GM19455 (cell line): Measurements from ENCODE around the gene PRTN3.

Experiments used
- ATAC-seq: cut with Tn5 transposase; IDR thresholded peaks from one replicate; pipeline ENCODE4 v1.9.1; 2021; ENCODE audit not compliant: unreplicated experiment

The PRTN3 gene

GRCh38 chr19:861756-862580 lies 21.2 kb downstream of the PRTN3 start:
- ATAC-seq, result no peak

- ATAC-seq, result no peak
Observed at GRCh38 chr19:862581-863314, 21.9 kb downstream of the PRTN3 start.

DNA sequence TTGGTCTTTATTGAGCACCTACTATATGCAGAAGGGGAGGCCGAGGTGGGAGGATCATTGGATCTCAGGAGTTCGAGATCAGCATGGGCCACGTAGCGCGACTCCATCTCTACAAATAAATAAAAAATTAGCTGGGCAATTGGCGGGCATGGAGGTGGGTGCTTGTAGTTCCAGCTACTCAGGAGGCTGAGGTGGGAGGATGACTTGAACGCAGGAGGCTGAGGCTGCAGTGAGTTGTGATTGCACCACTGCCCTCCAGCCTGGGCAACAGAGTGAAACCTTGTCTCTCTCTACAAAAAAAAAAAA lies 22.5 kb downstream of the PRTN3 start:
- no peak for ATAC-seq

- ATAC-seq, result no peak
Observed at GRCh38 chr19:866769-867300, 26.0 kb downstream of the PRTN3 start.

- ATAC-seq, result no peak
Observed at GRCh38 chr19:867301-867793, 26.5 kb downstream of the PRTN3 start.

DNA sequence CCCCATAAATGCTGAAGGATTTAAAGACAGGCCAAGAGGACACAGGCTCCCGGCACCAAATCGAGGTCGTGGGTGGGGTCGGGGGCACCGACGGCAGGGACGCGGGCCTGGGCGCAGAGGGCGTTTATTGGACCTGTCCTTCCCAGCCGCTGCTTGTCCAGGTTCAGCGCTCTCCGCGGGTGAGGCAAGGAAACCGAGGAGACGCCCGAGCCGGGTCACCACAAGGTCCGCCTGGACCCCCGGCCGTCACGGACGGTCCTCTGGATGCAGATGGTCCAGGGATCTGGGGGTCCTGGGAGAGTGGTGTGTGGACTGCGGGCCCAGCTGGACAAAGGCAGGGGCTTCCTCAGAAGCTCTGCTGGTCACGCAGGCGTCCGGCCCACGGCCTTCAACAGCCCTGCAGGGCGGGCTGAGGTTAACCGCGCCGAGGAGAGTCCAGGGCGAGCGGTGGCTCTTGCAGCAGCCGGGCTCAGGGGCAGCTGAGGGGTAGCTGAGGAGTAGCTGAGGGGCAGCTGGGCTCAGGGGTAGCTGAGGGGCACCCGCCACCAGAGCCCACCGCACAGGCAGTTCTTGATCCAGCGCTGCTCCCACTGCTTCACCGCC lies 27.2 kb downstream of the PRTN3 start:
- no peak for ATAC-seq

DNA sequence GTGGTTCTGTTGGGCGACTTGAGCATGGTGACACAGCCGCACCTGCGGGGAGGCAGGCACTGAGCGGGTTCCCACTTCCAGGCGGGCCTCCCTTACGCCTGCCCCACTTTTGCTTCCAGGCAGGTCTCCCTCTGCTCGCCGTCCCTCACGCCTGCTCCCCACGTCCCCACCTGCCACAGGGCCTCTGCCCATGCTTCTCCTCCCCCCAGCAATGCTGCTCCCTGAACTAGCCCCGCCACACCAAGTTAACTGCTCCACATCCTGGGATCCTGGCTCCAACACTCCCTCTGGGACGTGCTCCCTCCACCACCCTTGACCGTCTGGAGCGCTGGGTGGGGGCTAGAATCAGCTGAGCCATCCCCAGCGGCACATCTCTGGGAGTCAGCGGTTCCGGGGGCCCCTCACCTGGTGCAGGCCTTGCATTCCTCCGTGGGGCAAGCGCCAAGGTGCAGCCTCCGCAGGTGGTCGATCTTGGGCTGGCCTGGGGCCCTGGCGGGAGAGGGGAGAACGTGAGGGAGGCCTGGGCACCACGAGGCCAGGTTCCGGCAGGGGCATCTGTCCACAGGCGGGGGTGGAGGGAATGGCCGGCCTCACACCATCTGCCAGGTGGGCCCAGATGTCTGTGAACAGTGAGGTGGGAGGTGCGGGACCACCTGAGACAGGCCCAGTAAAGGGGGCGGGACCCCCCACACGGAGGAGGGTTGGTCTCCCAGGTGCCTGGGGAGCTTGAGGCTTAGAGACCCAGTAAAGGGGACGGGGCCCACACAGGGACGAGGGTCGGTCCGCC lies 27.9 kb downstream of the PRTN3 start:
- no peak for ATAC-seq

- ATAC-seq, result no peak
Observed at GRCh38 chr19:869245-870177, 28.7 kb downstream of the PRTN3 start.

GRCh38 chr19:870314-870713 lies 29.5 kb downstream of the PRTN3 start:
- ATAC-seq, result no peak

DNA sequence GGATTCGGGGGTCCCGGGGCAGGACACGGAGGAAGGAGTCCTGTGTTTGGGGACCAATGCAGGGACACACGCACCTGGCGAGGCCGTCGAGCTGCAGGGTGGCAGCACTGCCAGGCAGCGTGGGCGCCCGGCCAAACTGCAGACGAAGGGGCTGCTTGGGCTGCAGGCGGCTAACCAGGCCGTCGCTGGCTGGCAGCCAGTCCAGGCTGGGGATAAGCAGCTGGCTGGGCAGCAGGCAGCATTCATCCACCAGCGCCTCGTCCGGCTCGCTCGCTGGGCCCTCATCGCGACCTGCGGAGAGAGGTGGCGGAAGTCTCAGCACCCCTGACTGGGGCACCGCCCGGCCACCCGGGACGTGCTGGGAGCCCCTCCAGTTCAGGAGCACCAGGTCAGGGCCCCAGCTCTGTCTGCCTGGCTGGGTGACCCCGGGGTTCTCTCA lies 30.2 kb downstream of the PRTN3 start:
- no peak for ATAC-seq

DNA sequence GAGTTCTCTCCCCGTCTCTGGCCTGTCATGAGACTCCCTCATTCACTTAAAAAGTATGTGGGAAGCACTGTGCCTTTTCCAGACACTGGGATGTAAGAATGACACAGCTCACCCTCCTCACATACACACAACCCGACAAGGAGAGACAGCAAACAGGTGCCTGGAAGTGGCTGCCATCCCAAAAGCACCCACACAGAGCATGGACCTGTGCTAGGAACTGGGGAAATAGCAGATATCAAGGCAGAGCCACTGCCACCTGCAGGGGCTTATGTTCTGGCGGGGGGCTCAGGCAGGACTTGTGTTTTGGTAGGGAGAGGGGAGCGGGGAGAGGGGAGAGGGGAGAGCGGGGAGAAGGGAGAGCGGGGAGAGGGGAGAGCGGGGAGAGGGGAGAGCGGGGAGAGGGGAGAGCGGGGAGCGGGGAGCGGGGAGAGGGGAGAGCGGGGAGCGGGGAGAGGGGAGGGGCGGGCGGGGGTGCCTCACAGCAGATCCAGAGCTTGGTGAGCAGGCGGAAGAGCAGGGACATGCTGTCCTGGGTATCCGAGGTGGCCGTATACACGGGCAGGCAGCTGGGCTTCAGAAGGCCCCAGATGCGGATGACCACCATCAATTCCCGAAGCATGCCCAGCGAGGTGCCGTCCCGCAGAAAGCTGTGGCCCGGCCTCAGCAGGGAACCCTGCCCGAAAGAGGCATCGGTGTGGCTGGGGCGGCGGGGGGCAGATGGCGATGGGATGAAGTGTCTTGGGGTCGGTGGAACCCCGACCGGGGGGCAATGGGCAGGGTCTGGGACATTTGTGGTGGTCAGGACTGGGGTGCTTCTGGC lies 30.9 kb downstream of the PRTN3 start:
- ATAC-seq, result no peak

- peak; percentile 41 for ATAC-seq
Observed at GRCh38 chr19:872266-872951, 31.6 kb downstream of the PRTN3 start.

DNA sequence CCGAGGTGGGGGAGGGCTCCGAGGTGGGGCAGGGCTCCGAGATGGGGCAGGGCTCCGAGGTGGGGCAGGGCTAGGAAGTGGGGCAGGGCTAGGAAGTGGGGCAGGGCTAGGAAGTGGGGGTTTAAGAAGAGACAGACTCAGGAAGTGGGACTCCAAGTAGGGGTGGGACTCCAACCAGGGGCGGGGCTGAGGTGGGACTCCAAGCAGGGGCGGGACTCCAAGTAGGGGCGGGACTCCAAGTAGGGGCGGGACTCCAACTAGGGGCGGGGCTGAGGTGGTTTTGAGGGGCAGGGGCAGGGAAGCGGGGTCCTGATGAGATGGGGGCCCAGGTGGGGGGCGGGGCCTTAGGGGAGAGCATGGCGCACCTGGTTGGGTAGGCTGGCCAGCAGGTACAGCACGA lies 32.3 kb downstream of the PRTN3 start:
- no peak for ATAC-seq

- no peak for ATAC-seq
Observed at GRCh38 chr19:873561-874041, 32.8 kb downstream of the PRTN3 start.

- ATAC-seq, result no peak
Observed at GRCh38 chr19:875265-875879, 34.6 kb downstream of the PRTN3 start.

GRCh38 chr19:876089-876488 lies 35.3 kb downstream of the PRTN3 start:
- ATAC-seq, result no peak

DNA sequence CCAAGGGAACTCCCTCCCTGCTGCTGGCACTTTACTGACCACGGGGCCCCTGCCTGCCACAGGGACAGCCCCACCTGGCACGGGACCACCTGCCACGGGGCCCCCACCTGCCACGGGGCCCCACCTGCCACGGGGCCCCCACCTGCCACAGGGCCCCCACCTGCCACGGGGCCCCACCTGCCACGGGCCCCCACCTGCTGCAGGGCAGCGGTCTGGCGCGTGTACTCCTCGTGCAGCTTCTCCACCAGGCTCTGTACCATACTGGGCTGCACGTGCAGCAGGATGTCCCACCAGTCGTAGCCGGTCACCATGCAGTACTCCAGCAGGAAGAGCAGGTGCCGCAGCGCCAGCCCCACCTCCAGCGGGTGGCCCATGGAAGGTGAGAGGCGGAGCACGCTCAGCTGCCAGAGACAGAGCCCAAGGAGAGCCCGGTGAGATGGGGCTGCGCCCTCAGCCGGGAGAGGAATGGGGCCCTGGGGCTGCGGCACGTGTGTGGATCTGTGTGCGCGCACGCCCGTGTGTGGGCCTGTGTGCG lies 36.0 kb downstream of the PRTN3 start:
- no peak for ATAC-seq
